HepG2 (cell line): ENCODE measurements around the gene RLF.

ENCODE experiments used
- ETV6 ChIP-seq: sonication (generic); formaldehyde crosslinking; conservative IDR thresholded peaks from 2 replicates; pipeline ENCODE4 v1.4.0; 2020; ENCODE audit warnings: missing genetic modification reagents
- MEF2D ChIP-seq: sonication (generic); formaldehyde crosslinking; IDR thresholded peaks from 2 replicates; pipeline ENCODE4 v1.5.1; 2020; ENCODE audit warnings: mild to moderate bottlenecking, missing genetic modification reagents
- TF ChIP-seq, protein P1 (sequence below): sonication (generic); formaldehyde crosslinking; IDR thresholded peaks from 2 replicates; pipeline ENCODE4 v1.5.0; 2020; ENCODE audit warnings: mild to moderate bottlenecking, missing genetic modification reagents, moderate library complexity
- TF ChIP-seq, protein P2 (sequence below): sonication (generic); formaldehyde crosslinking; IDR thresholded peaks from one replicate; pipeline ENCODE4 v1.5.1; 2020; ENCODE audit warnings: mild to moderate bottlenecking, missing genetic modification reagents; ENCODE audit errors: not compliant biosample characterization
- TF ChIP-seq, protein P3 (sequence below): sonication (generic); formaldehyde crosslinking; IDR thresholded peaks from 2 replicates; pipeline ENCODE4 v1.4.0; 2020; ENCODE audit warnings: missing genetic modification reagents

DNA sequence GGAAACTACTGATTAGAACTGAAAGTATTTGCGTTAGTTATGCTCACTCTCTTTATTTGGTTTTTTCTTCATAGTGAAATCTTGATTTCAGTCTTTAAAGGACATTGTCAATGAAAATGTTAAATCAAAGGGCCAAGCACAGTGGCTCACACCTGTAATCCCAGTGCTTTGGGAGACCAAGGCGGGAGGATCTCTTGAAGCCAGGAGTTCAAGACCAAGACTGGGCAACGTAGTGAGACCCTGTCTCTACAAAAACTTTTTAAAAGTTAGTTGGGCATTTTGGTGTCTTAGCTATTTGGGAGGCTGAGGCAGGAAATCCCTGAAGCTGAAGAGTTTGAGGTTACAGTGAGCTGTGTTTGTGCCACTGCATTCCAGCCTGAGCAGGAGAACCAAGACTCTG is 13.6 kb downstream of the RLF start:
- TF ChIP-seq ETV6 (no peak), MEF2D (CRISPR knock-in tag) (no peak)
- TF ChIP-seq, protein P1, sequence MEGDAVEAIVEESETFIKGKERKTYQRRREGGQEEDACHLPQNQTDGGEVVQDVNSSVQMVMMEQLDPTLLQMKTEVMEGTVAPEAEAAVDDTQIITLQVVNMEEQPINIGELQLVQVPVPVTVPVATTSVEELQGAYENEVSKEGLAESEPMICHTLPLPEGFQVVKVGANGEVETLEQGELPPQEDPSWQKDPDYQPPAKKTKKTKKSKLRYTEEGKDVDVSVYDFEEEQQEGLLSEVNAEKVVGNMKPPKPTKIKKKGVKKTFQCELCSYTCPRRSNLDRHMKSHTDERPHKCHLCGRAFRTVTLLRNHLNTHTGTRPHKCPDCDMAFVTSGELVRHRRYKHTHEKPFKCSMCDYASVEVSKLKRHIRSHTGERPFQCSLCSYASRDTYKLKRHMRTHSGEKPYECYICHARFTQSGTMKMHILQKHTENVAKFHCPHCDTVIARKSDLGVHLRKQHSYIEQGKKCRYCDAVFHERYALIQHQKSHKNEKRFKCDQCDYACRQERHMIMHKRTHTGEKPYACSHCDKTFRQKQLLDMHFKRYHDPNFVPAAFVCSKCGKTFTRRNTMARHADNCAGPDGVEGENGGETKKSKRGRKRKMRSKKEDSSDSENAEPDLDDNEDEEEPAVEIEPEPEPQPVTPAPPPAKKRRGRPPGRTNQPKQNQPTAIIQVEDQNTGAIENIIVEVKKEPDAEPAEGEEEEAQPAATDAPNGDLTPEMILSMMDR (CRISPR knock-in tag): no peak
- TF ChIP-seq, protein P2, sequence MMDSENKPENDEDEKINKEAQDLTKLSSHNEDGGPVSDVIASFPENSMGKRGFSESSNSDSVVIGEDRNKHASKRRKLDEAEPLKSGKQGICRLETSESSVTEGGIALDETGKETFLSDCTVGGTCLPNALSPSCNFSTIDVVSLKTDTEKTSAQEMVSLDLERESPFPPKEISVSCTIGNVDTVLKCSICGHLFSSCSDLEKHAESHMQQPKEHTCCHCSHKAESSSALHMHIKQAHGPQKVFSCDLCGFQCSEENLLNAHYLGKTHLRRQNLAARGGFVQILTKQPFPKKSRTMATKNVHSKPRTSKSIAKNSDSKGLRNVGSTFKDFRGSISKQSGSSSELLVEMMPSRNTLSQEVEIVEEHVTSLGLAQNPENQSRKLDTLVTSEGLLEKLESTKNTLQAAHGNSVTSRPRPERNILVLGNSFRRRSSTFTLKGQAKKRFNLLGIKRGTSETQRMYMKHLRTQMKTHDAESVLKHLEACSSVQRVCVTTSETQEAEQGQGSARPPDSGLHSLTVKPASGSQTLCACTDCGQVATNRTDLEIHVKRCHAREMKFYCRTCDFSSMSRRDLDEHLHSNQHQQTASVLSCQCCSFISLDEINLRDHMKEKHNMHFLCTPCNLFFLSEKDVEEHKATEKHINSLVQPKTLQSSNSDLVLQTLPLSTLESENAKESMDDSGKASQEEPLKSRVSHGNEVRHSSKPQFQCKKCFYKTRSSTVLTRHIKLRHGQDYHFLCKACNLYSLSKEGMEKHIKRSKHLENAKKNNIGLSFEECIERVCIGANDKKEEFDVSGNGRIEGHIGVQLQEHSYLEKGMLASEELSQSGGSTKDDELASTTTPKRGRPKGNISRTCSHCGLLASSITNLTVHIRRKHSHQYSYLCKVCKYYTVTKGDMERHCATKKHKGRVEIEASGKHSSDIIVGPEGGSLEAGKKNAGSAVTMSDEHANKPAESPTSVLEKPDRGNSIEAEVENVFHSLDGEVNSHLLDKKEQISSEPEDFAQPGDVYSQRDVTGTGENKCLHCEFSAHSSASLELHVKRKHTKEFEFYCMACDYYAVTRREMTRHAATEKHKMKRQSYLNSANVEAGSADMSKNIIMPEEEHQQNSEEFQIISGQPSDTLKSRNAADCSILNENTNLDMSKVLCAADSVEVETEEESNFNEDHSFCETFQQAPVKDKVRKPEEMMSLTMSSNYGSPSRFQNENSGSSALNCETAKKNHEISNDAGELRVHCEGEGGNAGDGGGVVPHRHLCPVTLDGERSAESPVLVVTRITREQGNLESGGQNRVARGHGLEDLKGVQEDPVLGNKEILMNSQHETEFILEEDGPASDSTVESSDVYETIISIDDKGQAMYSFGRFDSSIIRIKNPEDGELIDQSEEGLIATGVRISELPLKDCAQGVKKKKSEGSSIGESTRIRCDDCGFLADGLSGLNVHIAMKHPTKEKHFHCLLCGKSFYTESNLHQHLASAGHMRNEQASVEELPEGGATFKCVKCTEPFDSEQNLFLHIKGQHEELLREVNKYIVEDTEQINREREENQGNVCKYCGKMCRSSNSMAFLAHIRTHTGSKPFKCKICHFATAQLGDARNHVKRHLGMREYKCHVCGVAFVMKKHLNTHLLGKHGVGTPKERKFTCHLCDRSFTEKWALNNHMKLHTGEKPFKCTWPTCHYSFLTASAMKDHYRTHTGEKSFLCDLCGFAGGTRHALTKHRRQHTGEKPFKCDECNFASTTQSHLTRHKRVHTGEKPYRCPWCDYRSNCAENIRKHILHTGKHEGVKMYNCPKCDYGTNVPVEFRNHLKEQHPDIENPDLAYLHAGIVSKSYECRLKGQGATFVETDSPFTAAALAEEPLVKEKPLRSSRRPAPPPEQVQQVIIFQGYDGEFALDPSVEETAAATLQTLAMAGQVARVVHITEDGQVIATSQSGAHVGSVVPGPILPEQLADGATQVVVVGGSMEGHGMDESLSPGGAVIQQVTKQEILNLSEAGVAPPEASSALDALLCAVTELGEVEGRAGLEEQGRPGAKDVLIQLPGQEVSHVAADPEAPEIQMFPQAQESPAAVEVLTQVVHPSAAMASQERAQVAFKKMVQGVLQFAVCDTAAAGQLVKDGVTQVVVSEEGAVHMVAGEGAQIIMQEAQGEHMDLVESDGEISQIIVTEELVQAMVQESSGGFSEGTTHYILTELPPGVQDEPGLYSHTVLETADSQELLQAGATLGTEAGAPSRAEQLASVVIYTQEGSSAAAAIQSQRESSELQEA (CRISPR knock-in tag): no peak
- TF ChIP-seq, protein P3, sequence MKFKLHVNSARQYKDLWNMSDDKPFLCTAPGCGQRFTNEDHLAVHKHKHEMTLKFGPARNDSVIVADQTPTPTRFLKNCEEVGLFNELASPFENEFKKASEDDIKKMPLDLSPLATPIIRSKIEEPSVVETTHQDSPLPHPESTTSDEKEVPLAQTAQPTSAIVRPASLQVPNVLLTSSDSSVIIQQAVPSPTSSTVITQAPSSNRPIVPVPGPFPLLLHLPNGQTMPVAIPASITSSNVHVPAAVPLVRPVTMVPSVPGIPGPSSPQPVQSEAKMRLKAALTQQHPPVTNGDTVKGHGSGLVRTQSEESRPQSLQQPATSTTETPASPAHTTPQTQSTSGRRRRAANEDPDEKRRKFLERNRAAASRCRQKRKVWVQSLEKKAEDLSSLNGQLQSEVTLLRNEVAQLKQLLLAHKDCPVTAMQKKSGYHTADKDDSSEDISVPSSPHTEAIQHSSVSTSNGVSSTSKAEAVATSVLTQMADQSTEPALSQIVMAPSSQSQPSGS (CRISPR knock-in tag): no peak
